GM18520 (cell line): Measurements from ENCODE around the gene THSD4.
"Not testable (repeated sequence)": the region's sequence is repeated elsewhere in the genome, so short reads cannot be mapped to it uniquely, and the experiment has no call there.

Experiments
- ATAC-seq: cut with Tn5 transposase; IDR thresholded peaks from one replicate; pipeline ENCODE4 v1.9.1; 2021; ENCODE audit not compliant: unreplicated experiment

THSD4 gene

DNA sequence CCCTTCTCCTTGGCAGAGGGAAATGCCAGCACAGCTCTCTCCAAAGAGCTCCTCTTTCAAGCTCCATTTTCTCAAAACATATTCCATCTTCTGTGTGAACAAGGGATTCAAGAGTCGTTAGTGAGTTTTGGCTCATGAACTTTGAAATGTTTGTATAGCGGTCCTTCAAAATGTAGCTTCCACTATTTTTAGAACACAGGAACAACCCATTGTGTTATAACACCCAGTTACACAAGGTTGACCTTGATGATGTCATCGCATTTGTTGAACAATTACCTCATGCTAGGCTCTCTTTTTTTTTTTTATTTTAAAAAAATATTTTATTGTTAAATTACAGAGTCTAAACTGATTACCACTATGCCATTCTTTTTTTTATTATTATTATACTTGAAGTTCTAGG lies 251.7 kb downstream of the THSD4 start:
- no peak for ATAC-seq

DNA sequence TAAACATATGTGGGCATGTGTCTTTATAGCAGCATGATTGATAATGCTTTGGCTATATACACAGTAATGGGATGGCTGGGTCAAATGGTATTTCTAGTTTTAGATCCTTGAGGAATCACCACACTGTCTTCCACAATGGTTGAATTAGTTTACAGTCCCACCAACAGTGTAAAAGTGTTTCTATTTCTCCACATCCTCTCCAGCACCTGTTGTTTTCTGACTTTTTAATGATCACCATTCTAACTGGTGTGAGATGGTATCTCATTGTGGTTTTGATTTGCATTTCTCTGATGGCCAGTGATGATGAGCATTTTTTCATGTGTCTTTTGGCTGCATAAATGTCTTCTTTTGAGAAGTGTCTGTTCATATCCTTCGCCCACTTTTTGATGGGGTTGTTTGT lies 252.5 kb downstream of the THSD4 start:
- ATAC-seq: not testable (repeated sequence)

DNA sequence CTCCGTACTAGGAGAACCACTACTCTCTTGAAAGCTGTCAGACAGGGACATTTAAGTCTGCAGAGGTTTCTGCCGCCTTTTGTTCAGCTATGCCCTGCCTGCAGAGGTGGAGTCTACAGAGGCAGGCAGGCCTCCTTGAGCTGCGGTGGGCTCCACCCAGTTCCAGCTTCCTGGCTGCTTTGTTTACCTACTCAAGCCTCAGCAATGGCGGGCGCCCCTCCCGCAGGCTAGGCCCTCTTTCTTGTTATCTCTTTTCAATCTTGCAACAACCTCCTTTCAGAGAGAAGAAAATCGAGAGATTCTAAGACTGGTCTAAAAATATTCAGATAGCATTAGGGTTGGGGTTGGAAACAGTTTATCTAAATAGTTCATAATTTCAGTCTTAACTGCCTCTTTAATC lies 257.5 kb downstream of the THSD4 start:
- not testable (repeated sequence) for ATAC-seq

DNA sequence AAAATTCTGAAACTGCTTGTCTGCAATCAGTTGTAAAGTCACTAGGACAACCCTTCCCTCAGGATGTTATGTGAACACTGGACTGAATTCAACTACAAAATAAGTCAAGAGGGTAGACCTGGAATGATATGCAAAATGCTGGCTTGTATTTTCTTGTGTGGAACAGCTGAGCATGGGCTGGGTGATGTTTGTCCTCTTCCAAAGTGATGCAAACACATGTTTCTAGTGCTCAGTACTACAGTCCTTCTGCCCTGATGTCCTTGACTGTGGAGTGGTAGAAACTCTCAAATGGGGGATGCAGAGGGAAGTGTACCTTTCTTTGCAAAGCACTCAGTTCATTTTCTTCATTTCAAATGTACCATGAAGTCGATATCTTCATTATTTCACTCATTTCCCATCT lies 258.6 kb downstream of the THSD4 start:
- no peak for ATAC-seq

DNA sequence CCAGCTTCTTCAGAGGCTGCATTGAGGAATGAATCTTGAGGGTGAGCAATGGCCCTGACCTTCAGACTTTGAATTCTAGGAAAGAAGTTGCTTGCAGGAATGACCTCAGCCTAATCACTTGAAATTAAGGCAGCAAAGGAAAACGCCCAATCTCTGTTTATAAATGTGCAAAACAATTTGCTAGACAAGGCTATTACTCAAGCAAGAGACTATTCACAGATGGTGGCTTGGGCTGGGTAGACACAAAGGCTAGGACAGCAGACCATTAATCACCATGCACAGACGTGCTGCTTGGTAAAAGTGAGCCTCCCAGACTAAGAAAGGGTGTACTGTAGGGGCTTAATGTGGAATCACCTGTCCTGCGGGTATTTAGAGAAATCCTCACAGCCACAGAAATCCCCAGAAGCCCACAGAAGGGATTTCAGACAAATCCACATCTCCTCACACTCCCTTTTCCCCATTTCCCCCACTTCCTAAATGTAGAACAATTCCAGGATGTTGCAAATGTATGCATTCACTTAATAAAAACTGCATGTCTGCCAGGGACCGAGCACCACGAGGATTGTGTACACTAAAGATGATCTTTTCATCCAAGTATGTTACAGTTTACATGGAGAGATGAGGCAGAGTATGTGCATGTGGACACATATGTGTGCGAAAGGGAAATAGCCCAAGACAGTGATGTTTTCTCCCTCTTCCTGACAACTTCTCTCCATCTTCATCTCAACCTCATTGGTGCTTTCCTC lies 259.5 kb downstream of the THSD4 start:
- ATAC-seq: no peak

DNA sequence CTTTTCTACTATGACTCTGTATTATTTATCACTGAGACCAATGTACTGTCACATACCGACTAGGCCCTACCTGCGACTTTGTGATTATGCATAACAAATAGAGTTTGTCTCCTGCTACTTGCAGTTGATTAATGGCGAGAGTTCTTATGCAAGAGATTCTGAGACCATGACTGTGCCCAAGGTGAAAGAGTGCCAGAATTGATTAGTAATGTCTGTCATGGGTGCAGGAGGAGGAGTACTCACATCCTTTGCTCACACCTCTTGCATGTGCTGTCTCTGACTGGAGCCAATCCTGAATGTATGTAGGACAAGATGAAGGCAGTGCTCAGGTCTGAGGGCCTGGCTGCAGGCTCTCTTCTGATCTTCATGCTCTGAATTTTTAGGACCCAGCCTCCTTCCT lies 260.7 kb downstream of the THSD4 start:
- no peak for ATAC-seq

DNA sequence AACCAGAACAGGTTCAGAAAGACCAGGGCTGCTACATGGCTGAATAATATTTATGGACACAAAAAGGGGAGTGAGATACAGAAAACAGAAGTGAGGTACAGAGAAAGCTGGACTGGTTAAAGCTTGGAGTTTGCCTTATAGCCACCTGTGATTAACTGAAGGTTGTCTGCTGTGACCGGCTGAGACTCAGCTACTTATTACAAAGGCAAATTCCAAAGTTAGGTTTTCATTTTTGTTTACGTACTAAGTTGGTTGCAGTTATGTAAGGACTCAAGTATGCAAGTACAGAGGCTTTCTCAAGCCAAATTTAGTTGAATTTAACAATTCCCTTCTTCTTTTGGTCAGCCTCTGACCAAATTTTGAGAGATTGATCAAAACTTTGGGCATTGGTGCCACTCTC lies 264.6 kb downstream of the THSD4 start:
- no peak for ATAC-seq

DNA sequence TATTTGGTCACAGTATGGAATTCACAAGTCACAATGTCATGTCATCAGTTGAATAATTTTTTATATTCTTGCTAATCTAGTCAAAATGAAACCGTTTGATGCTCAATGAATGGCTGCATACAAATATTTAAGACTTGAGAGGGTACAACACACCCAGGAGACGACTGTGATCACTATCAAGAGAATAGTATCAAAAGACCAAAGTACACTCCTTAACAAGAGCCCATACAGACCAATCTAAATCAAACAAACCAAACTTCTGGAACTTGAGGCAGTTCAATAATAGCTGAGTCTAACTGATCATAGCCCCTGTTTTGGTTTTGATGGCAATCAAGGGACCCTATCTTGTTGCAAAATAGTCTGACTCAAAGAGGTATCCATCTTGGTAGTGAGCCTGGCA lies 265.1 kb downstream of the THSD4 start:
- no peak for ATAC-seq

DNA sequence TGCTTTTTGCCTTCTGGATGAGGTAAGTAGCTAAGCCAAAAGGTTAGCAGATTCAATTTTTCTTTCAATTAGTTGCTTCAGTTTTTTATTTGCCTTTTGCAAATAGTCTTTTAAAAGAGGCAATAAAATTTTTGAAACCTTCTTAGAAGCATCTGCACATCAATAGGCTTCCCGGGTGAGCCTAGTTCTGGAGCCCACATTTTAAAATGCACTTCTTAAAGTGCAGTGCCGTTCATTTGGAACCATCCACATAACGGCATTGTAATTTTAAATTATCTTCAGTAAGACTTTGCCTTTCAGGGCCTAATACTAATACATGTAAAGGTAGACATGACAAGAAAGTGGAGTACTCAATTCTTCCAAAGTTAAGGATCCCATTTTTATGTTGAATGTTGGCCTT lies 269.2 kb downstream of the THSD4 start:
- ATAC-seq: no peak

DNA sequence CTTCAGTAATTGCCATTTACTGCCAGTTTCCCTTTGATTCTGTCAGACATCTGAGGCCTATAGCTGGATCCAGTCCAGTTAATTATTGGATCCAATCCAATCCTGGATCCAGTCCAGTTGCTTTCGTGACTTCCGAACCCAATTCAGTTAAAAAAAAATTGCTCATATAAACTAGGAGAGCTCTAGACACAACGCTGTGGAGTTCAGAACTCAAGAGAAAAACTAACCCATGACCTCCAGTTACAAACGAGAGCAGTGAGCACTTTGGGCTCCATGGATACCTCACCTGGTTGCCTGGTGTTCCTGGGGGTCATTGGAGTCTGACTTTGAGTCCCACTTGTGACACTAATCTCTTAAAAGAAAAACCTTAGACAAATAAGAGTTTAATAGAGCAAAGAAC lies 269.8 kb downstream of the THSD4 start:
- no peak for ATAC-seq

DNA sequence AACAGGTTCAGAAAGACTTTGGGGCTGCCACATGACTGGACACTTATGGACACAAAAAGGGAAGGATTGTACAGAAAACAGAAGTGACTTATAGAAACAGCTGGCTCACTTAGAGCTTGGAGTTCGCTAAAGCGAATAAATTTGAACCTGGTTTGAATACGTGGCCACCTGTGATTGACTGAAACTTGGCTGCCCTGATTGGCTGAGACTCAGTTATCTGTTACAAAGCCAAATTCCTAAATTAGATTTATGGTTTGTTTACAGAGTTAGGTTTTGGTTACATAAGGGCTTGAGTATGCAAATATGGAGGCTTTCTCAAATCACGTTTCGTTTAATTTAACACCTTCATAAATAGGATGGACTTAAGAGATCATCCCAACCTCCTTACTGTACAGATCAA lies 270.2 kb downstream of the THSD4 start:
- no peak for ATAC-seq

DNA sequence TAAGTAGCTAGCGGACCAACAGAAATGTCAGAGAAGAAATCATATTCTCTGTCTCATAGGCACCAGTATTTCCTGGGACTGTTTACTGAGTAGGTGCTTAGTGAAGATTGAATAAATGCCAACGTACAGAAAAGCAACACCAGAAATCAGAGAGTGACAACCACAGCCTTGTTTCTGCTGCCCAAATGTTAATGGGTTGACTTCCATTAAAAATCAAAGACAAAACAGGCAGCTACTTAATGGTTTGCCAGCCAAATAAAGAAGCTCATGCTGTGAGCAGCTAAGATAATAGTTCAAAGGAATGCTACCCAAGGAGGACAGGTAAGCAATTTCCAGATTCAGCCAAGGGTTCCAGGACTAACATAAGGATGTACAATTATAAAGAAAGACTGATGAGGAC lies 270.7 kb downstream of the THSD4 start:
- no peak for ATAC-seq

DNA sequence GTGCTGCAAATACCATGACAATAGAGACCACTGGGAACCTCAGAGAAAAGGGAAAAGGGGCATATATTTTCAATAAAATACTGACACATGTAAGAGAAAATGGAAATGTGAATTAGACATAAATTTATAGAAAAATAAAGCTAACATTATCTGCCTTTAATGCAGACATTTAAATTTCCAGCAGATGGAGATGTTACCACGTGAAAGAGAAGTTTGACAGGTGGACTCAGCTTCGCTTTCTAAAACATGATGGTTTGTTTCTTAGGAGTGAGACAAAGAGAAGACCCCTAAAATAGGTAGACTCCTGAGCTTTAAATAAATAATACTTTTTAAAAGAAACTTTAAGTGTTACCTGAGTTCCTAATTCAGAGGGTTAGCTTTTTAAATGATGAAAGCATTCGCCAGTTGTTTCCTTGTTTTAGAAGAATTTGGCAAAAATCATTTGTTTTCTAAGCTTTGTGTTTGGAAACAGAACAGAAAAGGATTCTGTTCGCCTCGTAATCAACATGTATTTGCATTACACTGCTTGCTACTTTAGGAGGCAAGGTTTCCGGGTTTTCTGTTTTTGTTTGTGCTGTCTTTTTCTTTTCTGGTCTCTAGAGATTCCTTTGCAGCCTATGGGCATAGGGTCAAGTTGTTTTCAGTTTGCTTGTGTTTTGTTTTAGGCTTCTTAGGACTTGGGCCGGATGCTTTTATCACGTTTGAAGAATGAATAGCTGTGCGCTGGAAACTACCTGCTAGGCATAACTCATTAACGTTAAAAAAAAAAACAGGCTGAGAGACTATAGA lies 271.4 kb downstream of the THSD4 start:
- ATAC-seq: no peak

DNA sequence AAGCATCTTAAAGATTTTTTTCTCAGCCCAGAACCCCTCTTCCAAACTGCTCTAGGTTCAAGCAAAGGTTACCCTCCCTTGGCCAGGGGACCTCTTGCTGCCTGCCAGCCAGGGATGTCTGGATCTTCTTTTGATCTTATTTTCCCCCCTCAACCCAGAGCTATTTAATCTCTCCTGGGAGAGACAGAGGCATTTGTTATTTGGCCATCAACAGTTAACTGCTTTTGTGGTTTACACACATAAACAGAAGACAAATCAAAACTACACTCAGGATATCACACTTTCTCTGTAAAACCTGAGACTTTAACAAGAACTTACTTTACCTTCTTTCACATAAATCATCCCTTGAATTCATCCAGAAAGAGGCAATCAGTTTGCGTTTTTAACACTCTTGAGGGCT lies 272.5 kb downstream of the THSD4 start:
- ATAC-seq: no peak

DNA sequence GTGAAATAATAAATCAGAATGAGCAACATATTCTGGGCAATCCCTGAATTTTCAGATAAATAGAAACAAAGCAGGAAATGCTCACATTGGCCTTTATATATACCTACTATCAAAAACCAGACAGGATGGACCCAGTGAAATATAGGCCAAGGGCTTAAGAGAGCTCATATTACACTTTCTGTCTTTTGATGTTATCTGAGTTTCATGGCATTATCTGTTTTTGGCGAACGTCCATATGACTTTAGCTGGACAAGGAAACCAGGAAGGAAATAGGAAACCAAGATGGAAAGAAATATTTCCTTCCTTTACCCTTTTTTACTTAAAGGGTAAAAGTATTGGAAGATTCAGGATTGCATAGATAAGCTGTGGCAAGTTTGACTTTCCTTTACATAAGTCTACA lies 274.8 kb downstream of the THSD4 start:
- ATAC-seq: no peak

DNA sequence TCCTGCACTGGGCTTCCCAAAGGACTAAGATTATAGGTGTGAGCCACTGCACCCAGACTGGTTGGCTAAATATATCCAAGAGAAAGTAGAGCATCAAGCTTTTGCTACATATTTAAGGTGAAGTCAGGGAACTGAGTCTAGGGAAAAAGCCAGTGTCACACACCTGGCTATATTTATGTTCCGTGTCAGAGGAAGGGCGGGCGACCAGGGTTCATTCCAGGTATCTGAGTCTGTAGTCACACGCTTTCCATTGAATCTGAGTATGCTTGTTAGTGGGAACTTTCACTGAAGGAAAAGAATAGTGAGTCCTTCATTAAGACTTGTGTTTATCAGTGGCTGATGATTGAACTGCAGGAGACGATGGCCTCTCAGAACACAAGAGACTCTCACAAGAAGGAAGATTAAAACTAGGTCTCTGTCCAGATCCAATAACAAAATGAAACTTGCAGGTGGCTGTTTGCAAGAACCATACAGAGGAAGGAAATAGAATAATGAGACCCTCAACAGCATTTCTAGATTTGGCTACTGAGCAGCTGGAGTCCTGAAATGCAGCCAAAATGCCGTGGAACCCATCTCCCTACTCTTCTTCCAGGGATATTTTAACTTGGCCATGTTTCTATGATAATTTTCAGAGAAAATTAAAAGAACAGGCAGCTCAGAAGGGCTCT lies 276.3 kb downstream of the THSD4 start:
- ATAC-seq: no peak

DNA sequence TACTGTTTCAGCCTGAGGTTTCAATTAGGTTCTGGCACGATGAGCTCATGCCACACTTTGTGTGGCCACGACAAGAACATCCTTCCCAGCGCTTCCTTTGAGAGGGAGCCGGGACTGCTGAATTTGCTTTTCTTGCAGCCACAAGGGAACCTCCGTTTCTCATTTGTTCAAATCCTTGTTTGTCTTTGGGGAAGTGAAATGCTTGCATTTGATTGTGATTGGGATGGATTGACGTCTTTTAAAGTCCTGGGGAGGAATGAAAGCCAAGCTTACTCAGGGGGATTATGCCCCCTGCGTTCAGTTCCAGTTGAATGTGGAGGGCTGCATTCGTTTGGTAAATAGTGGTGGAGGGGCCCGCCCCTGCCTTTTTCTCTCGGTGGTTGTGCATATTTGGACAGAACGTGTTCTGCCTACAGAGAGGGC lies 277.6 kb downstream of the THSD4 start:
- ATAC-seq: no peak

DNA sequence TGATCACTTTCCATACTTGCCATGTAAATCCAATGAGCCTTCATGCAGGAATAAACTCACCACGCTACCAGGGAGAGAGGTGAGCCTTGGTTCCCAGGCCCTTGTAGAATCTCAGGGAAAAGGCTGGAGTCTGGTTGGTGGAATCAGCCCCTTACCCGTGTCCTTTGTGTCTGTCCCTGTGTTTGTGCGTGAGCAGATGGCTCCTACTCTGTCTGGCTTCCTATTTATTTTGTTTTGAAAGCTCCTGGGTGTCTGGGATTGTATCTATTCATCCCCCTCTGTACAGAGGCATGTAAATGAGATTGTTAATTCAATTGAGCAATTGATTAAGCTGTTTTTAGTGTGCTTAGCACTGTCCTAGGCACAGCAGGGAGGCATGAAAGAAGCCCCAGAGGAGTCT lies 278.1 kb downstream of the THSD4 start:
- ATAC-seq: no peak

DNA sequence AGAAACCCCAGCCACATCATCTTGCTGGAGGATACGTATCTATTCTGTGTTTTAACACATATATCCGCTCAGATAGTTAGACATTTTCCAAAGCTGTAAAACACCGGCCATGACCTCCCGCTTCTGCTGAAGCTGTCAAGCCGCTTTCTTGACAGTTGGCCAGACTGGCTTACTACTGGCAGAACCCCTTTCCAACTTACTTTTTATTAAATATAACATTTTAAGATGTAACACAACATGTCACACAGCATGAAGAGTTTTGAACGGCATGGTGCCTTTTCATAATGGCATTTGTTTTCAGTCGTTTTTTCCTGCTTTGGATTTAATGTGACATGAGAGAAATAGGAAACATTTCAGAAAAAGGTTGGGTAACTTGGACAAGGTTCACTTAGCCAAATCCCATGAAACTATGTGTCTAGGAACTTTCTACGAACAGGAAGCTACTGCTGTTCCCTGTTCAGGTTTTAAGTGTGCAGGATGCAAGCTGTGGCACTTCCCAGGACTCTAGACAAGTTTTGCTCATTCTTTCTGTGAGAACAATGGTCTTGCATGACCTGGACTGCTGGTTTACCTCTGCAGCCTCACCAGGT lies 281.4 kb downstream of the THSD4 start:
- no peak for ATAC-seq

DNA sequence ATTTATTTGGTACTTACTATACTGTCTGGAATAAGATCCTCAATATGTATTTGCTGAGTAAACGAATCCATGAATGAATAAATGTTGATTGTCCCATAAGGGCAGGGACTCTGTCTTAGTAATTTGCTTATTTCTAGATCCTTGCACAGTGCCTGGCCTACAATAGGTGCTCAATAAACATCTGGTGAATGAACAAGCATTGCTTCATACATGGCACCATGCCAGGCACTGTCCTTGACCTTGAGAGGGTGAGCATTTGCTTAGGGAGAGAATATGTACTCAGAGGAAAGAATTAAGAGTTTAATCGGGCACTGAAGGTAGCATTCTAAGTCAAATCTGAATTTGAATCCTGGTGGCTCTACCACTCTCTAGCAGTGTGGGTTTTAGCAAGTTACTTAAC lies 282.1 kb downstream of the THSD4 start:
- ATAC-seq: no peak

DNA sequence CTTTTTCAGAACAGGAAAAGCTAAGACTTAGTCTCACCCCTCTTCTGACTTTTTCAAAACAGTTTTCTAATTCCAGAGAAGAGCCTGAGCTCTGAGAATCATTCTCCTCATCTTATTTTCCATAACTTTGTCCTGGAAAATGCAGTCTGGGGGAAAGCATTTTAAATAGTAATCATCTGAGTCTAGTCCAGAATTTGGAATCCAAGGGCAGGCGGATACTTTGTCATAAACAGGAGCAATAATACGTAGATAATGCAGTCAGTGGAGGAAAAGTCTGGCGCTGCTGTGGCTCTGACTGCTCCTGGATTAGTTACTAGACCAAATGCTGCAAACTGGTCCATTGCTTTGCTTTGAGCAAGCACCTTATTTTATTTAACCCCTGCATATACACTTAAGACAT lies 285.0 kb downstream of the THSD4 start:
- no peak for ATAC-seq

DNA sequence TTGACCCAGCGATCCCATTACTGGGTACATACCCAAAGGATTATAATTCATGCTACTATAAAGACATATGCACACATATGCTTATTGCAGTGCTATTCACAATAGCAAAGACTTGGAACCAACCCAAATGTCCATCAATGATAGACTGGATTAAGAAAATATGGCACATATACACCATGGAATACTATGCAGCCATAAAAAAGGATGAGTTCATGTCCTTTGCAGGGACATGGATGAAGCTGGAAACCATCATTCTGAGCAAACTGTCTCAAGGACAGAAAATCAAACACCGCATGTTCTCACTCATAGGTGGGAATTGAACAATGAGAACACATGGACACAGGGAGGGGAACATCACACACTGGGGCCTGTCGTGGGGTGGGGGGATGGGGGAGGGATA lies 286.5 kb downstream of the THSD4 start:
- ATAC-seq: not testable (repeated sequence)
